Liver (tissue), 9 donors: ENCODE results near the gene FAM228B. TPM values are rescaled to one million over a fixed set of nuclear protein-coding genes. Genes with fewer than 3 reads are reported as not detected.

Experiments used
- DNase-seq: peaks from one replicate; pipeline ENCODE4 v3.0.0-alpha.2; 2017; ENCODE audit warnings: low spot score
- H3K27ac ChIP-seq, 2 donors: one replicate each; pipeline ENCODE4 v1.7.0; 2013; ENCODE audit warnings: inconsistent platforms in 2 of 2, low read length in 2 of 2, control low read depth in 1 of 2, low read depth in 1 of 2, mild to moderate bottlenecking in 1 of 2
- H3K27me3 ChIP-seq, 4 donors: one replicate each; pipeline versions ENCODE4 v1.6.1 to v1.7.0; 2013; ENCODE audit warnings: low read length in 3 of 4, inconsistent platforms in 1 of 4, mild to moderate bottlenecking in 1 of 4, moderate library complexity in 1 of 4; ENCODE audit not compliant: control insufficient read depth in 4 of 4, insufficient read depth in 4 of 4
- H3K36me3 ChIP-seq, 4 donors: one replicate each; pipeline versions ENCODE4 v1.6.1 to v1.7.0; 2013; ENCODE audit warnings: low read length in 3 of 4, mild to moderate bottlenecking in 3 of 4, low read depth in 1 of 4, moderate library complexity in 1 of 4; ENCODE audit not compliant: control insufficient read depth in 4 of 4, insufficient read depth in 3 of 4
- H3K4me1 ChIP-seq, 4 donors: one replicate each; pipeline versions ENCODE4 v1.6.1 to v1.7.0; 2013; ENCODE audit warnings: low read length in 3 of 4, mild to moderate bottlenecking in 3 of 4, moderate library complexity in 1 of 4; ENCODE audit not compliant: control insufficient read depth in 4 of 4, insufficient read depth in 4 of 4
- H3K4me3 ChIP-seq, 3 donors: one replicate each; pipeline versions ENCODE4 v1.6.1 to v1.7.0; 2013; ENCODE audit warnings: low read length in 3 of 3, control low read depth in 1 of 3, low read depth in 1 of 3, mild to moderate bottlenecking in 1 of 3
- H3K9ac ChIP-seq, 2 donors: one replicate each; pipeline ENCODE4 v1.7.0; 2013; ENCODE audit warnings: low read length in 2 of 2, mild to moderate bottlenecking in 2 of 2, moderate library complexity in 2 of 2, control low read depth in 1 of 2, low read depth in 1 of 2
- H3K9me3 ChIP-seq, 4 donors: one replicate each; pipeline versions ENCODE4 v1.6.1 to v1.7.0; 2013; ENCODE audit warnings: low read length in 3 of 4; ENCODE audit not compliant: control insufficient read depth in 4 of 4
- EGR1 ChIP-seq, 2 donors: IDR thresholded peaks; 2 replicates each; pipeline ENCODE4 v1.6.1; 2016 to 2018; ENCODE audit warnings: antibody characterized with exemption in 2 of 2, low read depth in 2 of 2
- FOXA1 ChIP-seq: IDR thresholded peaks from 2 replicates; pipeline ENCODE4 v1.6.1; 2016; ENCODE audit warnings: antibody characterized with exemption
- FOXA2 ChIP-seq: IDR thresholded peaks from 2 replicates; pipeline ENCODE4 v1.6.1; 2016; ENCODE audit warnings: antibody characterized with exemption
- GABPA ChIP-seq, 2 donors: IDR thresholded peaks in 1 of 2; conservative IDR thresholded peaks in 1 of 2; 2 replicates each; pipeline ENCODE4 v1.6.1; 2016; ENCODE audit warnings: antibody characterized with exemption in 2 of 2, mild to moderate bottlenecking in 1 of 2, moderate library complexity in 1 of 2
- HNF4A ChIP-seq, 2 donors: conservative IDR thresholded peaks; 2 replicates each; pipeline ENCODE4 v1.6.1; 2016; ENCODE audit warnings: antibody characterized with exemption in 2 of 2, mild to moderate bottlenecking in 2 of 2
- HNF4G ChIP-seq: IDR thresholded peaks from 2 replicates; pipeline ENCODE4 v1.6.1; 2016; ENCODE audit warnings: antibody characterized with exemption
- JUND ChIP-seq, 2 donors: IDR thresholded peaks; 2 replicates each; pipeline ENCODE4 v1.6.1; 2016; ENCODE audit warnings: antibody characterized with exemption in 2 of 2
- NR2F2 ChIP-seq: IDR thresholded peaks from 2 replicates; pipeline ENCODE4 v1.6.1; 2016; ENCODE audit warnings: antibody characterized with exemption
- RAD21 ChIP-seq, 2 donors: IDR thresholded peaks; 2 replicates each; pipeline ENCODE4 v1.6.1; 2016; ENCODE audit warnings: antibody characterized with exemption in 2 of 2, mild to moderate bottlenecking in 2 of 2
- RXRA ChIP-seq, 2 donors: IDR thresholded peaks; 2 replicates each; pipeline ENCODE4 v1.6.1; 2017 to 2018; ENCODE audit warnings: antibody characterized with exemption in 2 of 2, mild to moderate bottlenecking in 1 of 2
- SP1 ChIP-seq: IDR thresholded peaks from 2 replicates; pipeline ENCODE4 v1.6.1; 2018; ENCODE audit warnings: antibody characterized with exemption, mild to moderate bottlenecking
- TAF1 ChIP-seq: conservative IDR thresholded peaks from 2 replicates; pipeline ENCODE4 v1.6.1; 2016; ENCODE audit warnings: antibody characterized with exemption, mild to moderate bottlenecking
- YY1 ChIP-seq: IDR thresholded peaks from 2 replicates; pipeline ENCODE4 v1.6.1; 2016; ENCODE audit warnings: antibody characterized with exemption, mild to moderate bottlenecking
- WGBS: extraction: QIAGEN DNeasy Blood & Tissue Kit; methylation state at CpG from one replicate; pipeline ENCODE4 v1.1.7; 2013; 5-methylcytosine and 5-hydroxymethylcytosine counted together
- polyA plus RNA-seq, 2 donors: library from polyadenylated mRNA; stranded (reverse) in 1 of 2; unstranded in 1 of 2; fragments of 200-250 nt in 1 of 2; fragments of >200 nt in 1 of 2; fragmentation: Nextera tagmentation in 1 of 2; extraction: Ambion mirVana in 1 of 2; gene quantifications; one replicate each; pipeline versions ENCODE4 v1.2.1 to v1.2.3, GENCODE V29; 2013 to 2015
- total RNA-seq, 2 donors: library from RNA; depleted of rRNA; stranded (reverse); fragments of >200 nt; gene quantifications; one replicate each; pipeline ENCODE4 v1.2.3, GENCODE V29; 2014
- TF ChIP-seq, protein P1 (sequence below): IDR thresholded peaks from 2 replicates; pipeline ENCODE4 v1.6.1; 2016; ENCODE audit warnings: antibody characterized with exemption
- TF ChIP-seq, protein P2 (sequence below): IDR thresholded peaks from 2 replicates; pipeline ENCODE4 v1.6.1; 2016; ENCODE audit warnings: antibody characterized with exemption
- TF ChIP-seq, protein P3 (sequence below): IDR thresholded peaks from 2 replicates; pipeline ENCODE4 v1.6.1; 2016; ENCODE audit warnings: antibody characterized with exemption
- TF ChIP-seq, protein P4 (sequence below): fragments of 150-350 bp; IDR thresholded peaks from 2 replicates; pipeline ENCODE4 v1.5.1; 2017; ENCODE audit warnings: improper control_type of control experiment, low read depth, low read length; ENCODE audit not compliant: missing input control
- TF ChIP-seq, protein P5 (sequence below): IDR thresholded peaks from 2 replicates; pipeline ENCODE4 v1.6.1; 2016; ENCODE audit warnings: antibody characterized with exemption, mild to moderate bottlenecking
- donor health status: healthy.
- donor health status: healthy.
- donor health status: healthy.
- donor health status: healthy.
- donor health status: healthy.

FAM228B gene
- total and polyA plus RNA-seq, 4 donors: 0.68 to 4.2 (median 3.8) TPM

DNA sequence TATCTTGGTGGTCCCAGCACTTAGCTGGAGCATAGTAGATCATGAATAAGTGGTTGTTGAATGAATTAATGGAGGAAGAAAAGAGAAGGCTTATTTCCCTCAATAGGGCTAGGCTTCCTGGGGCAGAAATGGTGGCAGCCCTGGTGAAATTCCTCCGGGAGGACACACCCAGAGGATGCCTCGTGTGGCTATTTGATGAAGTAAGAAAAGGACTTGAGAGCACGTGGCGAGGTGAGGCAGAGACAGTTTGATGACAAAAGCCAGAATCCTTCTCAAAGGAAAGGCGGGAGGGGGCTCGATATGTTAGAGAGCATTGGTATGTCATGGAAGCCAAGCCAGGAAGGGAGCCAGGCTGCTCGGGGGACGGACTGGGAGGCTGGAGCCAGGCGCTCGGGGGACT lies 66.3 kb downstream of the FAM228B start:
- no peak overlapping the region for H3K4me3 ChIP-seq
- DNase-seq: no peak
- 87% methylated on average over 10 of the region's 10 CpGs for WGBS
- no peaks in the 10 kb centered on the region for H3K36me3 ChIP-seq
- H3K27ac ChIP-seq: no peak overlapping the region
- no peaks in the 10 kb centered on the region for H3K4me1 ChIP-seq
- no peaks in the 10 kb centered on the region for H3K9me3 ChIP-seq
- no peaks in the 10 kb centered on the region for H3K27me3 ChIP-seq
- no peak overlapping the region for H3K9ac ChIP-seq
- no peak for TF ChIP-seq NR2F2
- TF ChIP-seq RXRA (IDR thresholded peaks at IDR 0.05): no peak
- TF ChIP-seq FOXA1: no peak
- no peak for TF ChIP-seq HNF4G
- TF ChIP-seq, protein P1, sequence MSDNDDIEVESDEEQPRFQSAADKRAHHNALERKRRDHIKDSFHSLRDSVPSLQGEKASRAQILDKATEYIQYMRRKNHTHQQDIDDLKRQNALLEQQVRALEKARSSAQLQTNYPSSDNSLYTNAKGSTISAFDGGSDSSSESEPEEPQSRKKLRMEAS: no peak
- no peak for TF ChIP-seq YY1
- no peak for TF ChIP-seq HNF4A (conservative IDR thresholded peaks at IDR 0.05)
- no peak for TF ChIP-seq GABPA (IDR thresholded peaks at IDR 0.05 in 1 of 2, conservative IDR thresholded peaks at IDR 0.05 in 1 of 2)
- TF ChIP-seq, protein P2, sequence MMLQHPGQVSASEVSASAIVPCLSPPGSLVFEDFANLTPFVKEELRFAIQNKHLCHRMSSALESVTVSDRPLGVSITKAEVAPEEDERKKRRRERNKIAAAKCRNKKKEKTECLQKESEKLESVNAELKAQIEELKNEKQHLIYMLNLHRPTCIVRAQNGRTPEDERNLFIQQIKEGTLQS: no peak
- no peak for TF ChIP-seq JUND (IDR thresholded peaks at IDR 0.05)
- TF ChIP-seq FOXA2: no peak
- TF ChIP-seq, protein P3, sequence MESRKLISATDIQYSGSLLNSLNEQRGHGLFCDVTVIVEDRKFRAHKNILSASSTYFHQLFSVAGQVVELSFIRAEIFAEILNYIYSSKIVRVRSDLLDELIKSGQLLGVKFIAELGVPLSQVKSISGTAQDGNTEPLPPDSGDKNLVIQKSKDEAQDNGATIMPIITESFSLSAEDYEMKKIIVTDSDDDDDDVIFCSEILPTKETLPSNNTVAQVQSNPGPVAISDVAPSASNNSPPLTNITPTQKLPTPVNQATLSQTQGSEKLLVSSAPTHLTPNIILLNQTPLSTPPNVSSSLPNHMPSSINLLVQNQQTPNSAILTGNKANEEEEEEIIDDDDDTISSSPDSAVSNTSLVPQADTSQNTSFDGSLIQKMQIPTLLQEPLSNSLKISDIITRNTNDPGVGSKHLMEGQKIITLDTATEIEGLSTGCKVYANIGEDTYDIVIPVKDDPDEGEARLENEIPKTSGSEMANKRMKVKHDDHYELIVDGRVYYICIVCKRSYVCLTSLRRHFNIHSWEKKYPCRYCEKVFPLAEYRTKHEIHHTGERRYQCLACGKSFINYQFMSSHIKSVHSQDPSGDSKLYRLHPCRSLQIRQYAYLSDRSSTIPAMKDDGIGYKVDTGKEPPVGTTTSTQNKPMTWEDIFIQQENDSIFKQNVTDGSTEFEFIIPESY: no peak
- no peak for TF ChIP-seq TAF1
- TF ChIP-seq SP1: no peak
- TF ChIP-seq EGR1 (IDR thresholded peaks at IDR 0.05; ENCODE audit: low read depth in 2 of 2): no peak
- no peak for TF ChIP-seq RAD21 (IDR thresholded peaks at IDR 0.05)
- TF ChIP-seq, protein P4, sequence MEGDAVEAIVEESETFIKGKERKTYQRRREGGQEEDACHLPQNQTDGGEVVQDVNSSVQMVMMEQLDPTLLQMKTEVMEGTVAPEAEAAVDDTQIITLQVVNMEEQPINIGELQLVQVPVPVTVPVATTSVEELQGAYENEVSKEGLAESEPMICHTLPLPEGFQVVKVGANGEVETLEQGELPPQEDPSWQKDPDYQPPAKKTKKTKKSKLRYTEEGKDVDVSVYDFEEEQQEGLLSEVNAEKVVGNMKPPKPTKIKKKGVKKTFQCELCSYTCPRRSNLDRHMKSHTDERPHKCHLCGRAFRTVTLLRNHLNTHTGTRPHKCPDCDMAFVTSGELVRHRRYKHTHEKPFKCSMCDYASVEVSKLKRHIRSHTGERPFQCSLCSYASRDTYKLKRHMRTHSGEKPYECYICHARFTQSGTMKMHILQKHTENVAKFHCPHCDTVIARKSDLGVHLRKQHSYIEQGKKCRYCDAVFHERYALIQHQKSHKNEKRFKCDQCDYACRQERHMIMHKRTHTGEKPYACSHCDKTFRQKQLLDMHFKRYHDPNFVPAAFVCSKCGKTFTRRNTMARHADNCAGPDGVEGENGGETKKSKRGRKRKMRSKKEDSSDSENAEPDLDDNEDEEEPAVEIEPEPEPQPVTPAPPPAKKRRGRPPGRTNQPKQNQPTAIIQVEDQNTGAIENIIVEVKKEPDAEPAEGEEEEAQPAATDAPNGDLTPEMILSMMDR: no peak
- TF ChIP-seq, protein P5, sequence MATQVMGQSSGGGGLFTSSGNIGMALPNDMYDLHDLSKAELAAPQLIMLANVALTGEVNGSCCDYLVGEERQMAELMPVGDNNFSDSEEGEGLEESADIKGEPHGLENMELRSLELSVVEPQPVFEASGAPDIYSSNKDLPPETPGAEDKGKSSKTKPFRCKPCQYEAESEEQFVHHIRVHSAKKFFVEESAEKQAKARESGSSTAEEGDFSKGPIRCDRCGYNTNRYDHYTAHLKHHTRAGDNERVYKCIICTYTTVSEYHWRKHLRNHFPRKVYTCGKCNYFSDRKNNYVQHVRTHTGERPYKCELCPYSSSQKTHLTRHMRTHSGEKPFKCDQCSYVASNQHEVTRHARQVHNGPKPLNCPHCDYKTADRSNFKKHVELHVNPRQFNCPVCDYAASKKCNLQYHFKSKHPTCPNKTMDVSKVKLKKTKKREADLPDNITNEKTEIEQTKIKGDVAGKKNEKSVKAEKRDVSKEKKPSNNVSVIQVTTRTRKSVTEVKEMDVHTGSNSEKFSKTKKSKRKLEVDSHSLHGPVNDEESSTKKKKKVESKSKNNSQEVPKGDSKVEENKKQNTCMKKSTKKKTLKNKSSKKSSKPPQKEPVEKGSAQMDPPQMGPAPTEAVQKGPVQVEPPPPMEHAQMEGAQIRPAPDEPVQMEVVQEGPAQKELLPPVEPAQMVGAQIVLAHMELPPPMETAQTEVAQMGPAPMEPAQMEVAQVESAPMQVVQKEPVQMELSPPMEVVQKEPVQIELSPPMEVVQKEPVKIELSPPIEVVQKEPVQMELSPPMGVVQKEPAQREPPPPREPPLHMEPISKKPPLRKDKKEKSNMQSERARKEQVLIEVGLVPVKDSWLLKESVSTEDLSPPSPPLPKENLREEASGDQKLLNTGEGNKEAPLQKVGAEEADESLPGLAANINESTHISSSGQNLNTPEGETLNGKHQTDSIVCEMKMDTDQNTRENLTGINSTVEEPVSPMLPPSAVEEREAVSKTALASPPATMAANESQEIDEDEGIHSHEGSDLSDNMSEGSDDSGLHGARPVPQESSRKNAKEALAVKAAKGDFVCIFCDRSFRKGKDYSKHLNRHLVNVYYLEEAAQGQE: no peak
